Loucy (cell line): Measurements from ENCODE around the gene MPPED2.

Experiments used
- CTCF ChIP-seq: fragments of 200-600 bp; sonication (generic); conservative IDR thresholded peaks from 2 replicates; pipeline ENCODE4 v1.5.1; 2014; ENCODE audit warnings: mild to moderate bottlenecking, antibody characterized with exemption, low read length
- EZH2phosphoT487 ChIP-seq: fragments of 200-600 bp; IDR thresholded peaks from 2 replicates; pipeline ENCODE4 v1.6.1; 2018; ENCODE audit warnings: antibody characterized with exemption, mild to moderate bottlenecking, moderate library complexity, borderline replicate concordance

GRCh38 chr11:30505603-30506002, 80.5 kb downstream of the MPPED2 start:
- TF ChIP-seq CTCF (no peak), EZH2phosphoT487 (no peak)
